Sciatic nerve (tissue), 2 donors: Measurements from ENCODE around the gene B3GALT5. TPM values are rescaled to one million over a fixed set of nuclear protein-coding genes. Genes with fewer than 3 reads are reported as not detected.

ENCODE experiments used
- ATAC-seq: fragments of 200-7000 bp; cut with Tn5 transposase; one replicate; pipeline ENCODE4 v1.9.1; 2020; ENCODE audit warnings: mild to moderate bottlenecking, moderate library complexity
- DNase-seq: peaks from one replicate; pipeline ENCODE4 v3.0.0-alpha.2; 2020; ENCODE audit warnings: low spot score
- intact Hi-C: fragments of 100-400 bp; cut with DNase I; formaldehyde crosslinking; loops from one replicate; pipeline ENCODE4 v1.14.2; 2022
- total RNA-seq: library from RNA; stranded (reverse); fragmentation: NEBNext Ultra II Directional; extraction: Animal tissue kit (Norgen Biotek cat#: 25700); gene quantifications from one replicate; pipeline ENCODE4 v1.2.1, GENCODE V29; 2021
- donor health status: DM: no; HTN: no; CAD: no.
- donor health status: DM: no; HTN: no; CAD: no.

Gene B3GALT5
- total RNA-seq, 1 donor from 2014 or later, result not detected

GRCh38 chr21:39601187-39601928, 11.4 kb upstream of the B3GALT5 start:
- ATAC-seq, result peak; percentile 41
- DNase-seq, result no peak

DNA sequence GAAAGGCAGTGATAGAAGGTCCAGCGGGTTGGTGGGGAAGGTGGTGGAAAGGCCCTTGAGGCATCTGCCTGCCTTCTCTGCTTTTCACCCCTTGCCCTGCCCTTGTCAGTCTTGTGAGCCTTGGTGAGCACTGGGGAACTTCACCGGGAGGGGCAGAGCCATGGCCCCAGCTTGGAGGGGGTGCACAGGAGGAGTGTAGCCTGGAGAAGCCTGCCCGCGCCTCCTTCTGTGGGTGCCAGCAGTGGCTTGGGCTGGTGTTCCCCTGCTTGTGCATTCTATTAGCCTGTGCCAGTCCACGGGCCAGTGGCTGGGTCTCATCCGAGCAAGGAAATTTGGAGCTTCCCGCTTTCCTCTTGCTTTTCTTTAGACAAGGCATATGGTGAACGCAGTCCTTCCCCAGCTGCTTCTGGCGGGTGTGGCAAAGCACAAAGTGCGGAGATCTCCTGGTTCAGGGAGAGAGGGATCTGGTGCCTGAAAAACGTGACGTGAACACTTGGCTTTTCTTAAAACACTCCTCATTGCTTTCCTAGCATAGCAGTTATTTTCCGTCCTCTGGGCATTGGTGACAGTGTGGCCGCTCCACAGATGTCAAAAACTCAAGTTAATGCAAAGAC, 10.6 kb upstream of the B3GALT5 start:
- DNase-seq (no peak), ATAC-seq (no peak)
- intact Hi-C loops, result no loop called here

More at GRCh38 chr21:39601187-39601928, 11.4 kb upstream of the B3GALT5 start:
- intact Hi-C loops, result no loop called here

DNA sequence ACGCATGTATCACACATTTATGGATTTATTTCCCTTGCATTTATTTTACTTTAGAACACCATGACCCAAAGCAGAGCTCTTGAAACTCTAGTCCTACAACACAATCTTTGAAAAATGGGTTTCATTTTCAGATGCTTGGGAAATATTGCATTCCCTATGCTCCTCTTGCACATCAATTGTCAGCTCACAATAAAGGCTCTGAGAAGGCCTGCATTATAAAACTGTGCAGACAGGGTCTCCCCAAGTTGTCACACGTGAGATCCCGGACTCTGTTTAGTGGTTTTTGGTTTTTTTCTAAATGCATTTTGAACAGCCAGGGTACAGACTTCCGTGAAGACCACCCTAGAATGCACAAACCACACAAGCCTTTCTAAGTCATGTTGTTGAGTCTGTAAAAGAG, 9.9 kb upstream of the B3GALT5 start:
- DNase-seq, result no peak
- intact Hi-C loops, result no loop called here
- ATAC-seq, result no peak

- ATAC-seq, result no peak
- intact Hi-C loops, result no loop called here
- DNase-seq, result no peak
These were observed 7.8 kb upstream of the B3GALT5 start for GRCh38 chr21:39604951-39605350.

GRCh38 chr21:39610703-39611102, 2.0 kb upstream of the B3GALT5 start:
- intact Hi-C loops, result no loop called here
- ATAC-seq (no peak), DNase-seq (no peak)

DNA sequence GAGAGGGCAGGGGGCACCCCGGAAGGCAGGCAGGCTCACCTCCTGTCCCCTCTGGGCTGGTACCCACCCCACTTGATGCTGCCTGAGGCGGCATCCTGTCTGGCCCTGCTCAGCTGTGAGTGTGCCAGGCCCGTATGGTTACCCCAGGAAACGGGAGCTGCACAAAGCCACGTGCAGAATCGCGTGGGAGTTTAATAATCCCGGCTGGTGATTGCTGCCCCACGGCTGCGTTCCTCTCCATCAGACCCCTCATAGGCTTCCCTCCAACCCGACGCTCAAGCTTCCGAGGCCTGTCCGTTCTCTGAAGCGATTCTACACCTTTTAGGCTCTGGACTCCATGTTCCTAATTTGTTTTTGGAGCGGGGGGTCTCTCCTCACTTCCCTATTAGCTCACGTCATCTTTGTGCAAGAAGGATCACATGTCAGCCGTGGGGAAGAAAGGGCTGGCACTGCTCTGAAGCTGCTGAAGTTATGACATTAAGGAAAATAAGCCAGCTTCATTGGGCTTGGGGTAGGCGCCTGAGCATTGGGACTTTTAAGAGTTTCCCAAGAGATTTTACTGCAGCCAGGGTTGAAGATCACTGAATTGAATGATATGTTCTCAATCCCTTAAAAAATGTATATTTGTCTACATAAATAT, 1.1 kb upstream of the B3GALT5 start:
- DNase-seq (no peak), ATAC-seq (peak; percentile 44)
- intact Hi-C loops, result no loop called here

DNA sequence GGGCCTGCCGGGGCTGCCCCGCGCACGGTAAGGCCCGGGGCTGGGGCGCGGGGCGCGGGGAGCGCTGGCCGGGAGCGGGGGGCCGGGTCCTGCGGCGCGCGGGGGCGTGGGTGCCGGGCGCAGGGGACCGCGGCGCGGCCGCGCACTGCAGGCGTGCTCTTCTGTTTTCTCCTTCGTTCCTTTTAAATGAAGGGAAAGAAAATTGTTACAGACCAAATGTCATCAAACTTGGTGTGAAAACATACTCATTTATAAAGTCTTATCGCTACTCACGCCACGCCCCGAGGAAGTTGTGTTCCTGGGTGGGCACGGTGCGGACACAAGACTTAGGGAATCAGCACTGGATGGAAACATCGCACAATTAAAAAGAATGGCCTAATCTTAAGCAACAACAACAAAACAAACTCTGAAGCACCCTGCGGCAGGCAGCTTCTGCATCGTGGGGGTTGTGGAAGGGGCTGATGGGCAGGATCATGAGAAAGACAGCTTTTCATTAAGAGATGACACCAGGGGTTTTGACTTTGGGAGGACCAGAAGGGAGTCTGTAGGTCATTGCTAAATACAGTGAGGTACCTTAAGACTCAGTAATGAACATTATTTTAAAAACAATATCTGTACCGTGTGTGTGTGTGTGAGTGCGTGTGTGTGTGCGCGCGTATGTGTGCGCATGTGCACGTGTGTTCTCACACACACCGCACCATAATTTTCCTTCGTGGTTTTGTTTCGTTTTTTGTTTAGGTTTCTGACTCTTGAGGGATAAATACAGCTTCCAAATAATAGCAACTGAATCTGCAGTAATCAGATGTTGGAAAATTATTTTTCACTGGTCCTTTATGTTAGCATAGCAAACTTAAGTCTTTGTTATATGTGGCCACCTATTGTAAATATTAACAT, 548 bp downstream of the B3GALT5 start:
- intact Hi-C loops, result no loop called here

DNA sequence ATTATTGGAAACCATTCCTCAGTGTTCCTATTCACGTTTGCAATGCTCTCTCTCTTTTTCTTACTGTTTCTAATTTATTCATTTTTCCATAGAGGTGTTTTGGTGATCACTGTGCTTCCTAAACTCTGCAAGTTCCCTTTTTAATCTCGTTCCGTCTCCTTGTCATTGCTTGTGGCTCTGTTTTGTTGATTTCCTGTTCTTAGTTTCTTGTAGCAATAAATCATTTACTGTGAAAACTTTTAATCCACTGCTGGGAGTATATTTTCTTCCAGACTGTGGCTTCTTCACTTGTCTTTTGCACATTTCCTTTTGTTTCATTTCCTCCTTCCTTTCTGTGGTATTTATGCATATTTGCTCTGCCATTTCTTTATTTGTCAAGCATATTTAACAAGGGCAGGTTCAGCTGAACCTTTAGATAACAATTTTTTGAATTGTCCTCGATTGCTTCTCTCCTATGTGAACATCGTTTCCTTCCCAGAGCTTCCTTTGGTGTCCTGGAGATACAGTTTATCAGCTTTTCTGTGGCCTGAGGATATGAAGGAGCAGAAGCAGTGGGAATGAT, 3.6 kb downstream of the B3GALT5 start:
- intact Hi-C loops, result no loop called here
- DNase-seq (no peak), ATAC-seq (no peak)

More for the DNA sequence above, 548 bp downstream of the B3GALT5 start:
- no peak for DNase-seq
- no peak for ATAC-seq

GRCh38 chr21:39620856-39621255, 8.1 kb downstream of the B3GALT5 start:
- ATAC-seq, result no peak
- DNase-seq, result no peak
- intact Hi-C loops, result no loop called here

- intact Hi-C loops, result no loop called here
- ATAC-seq (no peak), DNase-seq (no peak)
These were observed 12.6 kb downstream of the B3GALT5 start for GRCh38 chr21:39625211-39625895.

- DNase-seq (no peak), ATAC-seq (no peak)
- intact Hi-C loops, result no loop called here
These were observed 15.6 kb downstream of the B3GALT5 start for GRCh38 chr21:39628385-39628784.

DNA sequence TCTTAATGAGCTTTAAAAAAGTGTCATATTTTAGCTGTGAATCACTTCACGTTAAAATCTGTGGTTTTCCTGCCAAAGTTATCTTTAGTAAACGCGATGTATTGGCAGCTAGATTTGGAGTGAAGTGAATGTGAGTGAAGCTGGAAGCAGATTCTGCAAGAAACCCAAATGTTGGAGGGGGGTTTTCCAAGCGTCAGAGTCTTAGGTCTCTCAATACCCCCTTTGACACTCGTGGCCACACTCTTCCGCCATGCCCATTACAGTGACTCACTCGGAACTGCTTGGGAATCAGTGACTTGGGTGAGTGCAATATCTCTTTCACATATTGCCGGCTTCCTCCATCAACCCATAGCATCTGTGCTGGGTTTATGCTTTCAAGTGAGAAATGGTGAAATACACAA, 17.5 kb downstream of the B3GALT5 start:
- DNase-seq (no peak), ATAC-seq (no peak)
- intact Hi-C loops, result no loop called here

DNA sequence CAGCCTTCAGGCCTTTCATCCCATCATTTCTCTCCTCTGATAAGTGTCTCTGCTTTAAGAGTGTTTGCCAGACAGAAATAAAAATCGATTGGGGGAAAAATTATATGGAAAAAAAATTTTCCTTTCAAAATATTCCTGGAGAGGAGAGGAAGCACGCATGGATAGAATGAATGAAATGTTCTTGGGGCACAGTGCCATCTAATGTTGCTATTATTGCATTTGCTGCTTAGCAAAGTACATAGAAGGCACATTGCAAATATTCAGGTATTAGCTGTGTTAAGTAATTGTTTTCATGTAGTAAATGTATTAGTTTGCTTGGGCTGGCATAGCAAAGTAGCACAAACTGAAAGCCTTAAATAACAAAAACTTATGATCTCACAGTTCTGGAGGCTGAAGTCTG, 18.1 kb downstream of the B3GALT5 start:
- ATAC-seq (no peak), DNase-seq (no peak)
- intact Hi-C loops, result no loop called here

- DNase-seq, result no peak
- ATAC-seq, result no peak
- intact Hi-C loops, result no loop called here
These were observed 19.3 kb downstream of the B3GALT5 start for GRCh38 chr21:39631842-39632562.

DNA sequence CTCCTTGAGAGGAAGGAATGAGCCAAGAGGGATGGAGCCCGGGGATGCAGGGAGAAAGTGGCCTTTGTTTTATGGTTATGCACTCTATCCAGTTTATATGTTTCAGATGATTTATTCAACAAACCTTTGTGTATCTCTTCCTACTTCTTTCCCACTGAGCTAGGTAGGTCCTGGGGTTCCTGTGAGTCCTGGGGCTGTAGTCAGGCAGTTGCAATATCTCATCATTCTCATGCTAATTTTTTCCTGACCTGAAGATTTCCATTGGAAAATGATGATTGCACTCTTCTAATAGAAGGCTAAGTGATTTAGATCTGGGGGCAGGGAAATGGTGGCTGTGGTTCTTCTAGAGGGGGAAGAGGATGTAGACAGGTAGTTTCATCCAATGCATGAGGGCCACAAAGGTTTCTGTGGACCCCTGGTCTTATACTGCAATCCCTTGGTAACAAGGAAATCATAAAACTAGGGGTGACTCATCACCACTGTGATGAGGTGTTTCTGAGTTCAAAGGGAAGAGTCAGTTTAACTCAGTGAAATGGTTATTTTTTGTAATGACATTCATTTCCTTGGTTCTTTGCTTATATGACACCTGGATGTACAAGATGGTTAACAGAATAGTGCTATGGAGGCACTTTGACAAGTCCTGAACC, 20.2 kb downstream of the B3GALT5 start:
- no peak for ATAC-seq
- DNase-seq, result no peak
- intact Hi-C loops, result no loop called here

GRCh38 chr21:39633770-39634181, 21.0 kb downstream of the B3GALT5 start:
- ATAC-seq, result no peak
- DNase-seq, result no peak
- intact Hi-C loops, result no loop called here

DNA sequence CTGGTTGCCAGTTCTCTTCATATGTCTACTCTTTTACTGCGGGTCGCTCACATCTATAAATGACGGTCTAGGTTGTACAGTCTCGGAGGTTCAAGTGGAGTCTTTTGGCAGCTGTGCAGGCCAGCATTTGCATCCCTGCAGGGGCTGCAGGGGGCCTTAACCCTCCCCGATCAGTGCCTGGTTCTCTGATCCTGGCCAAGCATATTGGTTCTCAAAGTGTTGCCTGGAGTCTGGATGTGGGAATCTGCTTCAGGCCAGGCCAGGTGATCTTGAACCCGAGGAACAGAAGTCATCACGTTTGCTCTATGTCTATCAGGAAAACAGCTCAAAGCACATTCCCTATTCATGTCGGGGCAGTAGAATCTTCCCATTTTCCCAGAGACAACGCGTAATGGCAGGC, 21.8 kb downstream of the B3GALT5 start:
- DNase-seq, result no peak
- intact Hi-C loops, result no loop called here
- ATAC-seq, result no peak
